ENCODE data around the gene TP53RK. TPM values are rescaled to one million over a fixed set of nuclear protein-coding genes. Genes with fewer than 3 reads are reported as not detected.

The TP53RK gene
- total and polyA plus RNA-seq, 2 of the 13 experiments (the other 11 are each of a cell fraction or from before 2014, with no cell fraction given), result 12.9 to 25.5 TPM

DNA sequence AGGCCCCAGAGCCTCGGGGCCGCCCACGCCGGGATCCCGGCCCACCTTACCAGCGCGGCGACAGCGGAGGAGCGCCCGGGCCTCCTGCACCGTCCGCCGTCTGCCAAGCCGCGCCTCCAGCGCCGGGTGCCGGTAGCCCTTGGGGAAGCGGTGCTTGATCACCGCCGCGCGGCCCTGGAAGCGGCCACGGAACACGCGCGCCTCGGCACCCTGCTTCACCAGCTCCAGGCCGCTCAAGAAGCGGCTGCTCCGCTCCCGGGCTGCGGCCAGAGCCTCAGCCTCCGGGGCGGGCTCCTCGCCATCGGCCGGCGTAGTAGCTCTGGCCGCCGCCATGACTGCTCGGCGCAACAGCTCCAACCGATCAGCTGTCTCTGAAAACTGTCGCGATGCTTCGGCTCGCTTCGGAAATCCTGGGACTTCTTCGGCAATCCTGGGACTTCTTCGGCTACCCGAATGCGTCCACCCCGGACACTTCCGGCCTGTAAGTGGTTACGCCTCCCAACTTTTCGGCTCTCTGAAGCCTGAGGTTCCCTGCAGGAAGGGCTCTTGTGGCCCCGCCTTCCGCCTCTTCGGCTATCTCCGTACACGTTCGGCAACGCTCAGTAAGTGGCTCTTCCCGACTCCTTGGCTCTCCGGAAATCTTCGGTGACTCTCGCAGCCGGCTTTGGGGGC is at the start of gene TP53RK (continued):
- TF ChIP-seq, protein P1, sequence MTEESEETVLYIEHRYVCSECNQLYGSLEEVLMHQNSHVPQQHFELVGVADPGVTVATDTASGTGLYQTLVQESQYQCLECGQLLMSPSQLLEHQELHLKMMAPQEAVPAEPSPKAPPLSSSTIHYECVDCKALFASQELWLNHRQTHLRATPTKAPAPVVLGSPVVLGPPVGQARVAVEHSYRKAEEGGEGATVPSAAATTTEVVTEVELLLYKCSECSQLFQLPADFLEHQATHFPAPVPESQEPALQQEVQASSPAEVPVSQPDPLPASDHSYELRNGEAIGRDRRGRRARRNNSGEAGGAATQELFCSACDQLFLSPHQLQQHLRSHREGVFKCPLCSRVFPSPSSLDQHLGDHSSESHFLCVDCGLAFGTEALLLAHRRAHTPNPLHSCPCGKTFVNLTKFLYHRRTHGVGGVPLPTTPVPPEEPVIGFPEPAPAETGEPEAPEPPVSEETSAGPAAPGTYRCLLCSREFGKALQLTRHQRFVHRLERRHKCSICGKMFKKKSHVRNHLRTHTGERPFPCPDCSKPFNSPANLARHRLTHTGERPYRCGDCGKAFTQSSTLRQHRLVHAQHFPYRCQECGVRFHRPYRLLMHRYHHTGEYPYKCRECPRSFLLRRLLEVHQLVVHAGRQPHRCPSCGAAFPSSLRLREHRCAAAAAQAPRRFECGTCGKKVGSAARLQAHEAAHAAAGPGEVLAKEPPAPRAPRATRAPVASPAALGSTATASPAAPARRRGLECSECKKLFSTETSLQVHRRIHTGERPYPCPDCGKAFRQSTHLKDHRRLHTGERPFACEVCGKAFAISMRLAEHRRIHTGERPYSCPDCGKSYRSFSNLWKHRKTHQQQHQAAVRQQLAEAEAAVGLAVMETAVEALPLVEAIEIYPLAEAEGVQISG (CRISPR knock-in tag; IDR thresholded peaks at IDR 0.05), result peak; percentile 89
- TF ChIP-seq, protein P2, sequence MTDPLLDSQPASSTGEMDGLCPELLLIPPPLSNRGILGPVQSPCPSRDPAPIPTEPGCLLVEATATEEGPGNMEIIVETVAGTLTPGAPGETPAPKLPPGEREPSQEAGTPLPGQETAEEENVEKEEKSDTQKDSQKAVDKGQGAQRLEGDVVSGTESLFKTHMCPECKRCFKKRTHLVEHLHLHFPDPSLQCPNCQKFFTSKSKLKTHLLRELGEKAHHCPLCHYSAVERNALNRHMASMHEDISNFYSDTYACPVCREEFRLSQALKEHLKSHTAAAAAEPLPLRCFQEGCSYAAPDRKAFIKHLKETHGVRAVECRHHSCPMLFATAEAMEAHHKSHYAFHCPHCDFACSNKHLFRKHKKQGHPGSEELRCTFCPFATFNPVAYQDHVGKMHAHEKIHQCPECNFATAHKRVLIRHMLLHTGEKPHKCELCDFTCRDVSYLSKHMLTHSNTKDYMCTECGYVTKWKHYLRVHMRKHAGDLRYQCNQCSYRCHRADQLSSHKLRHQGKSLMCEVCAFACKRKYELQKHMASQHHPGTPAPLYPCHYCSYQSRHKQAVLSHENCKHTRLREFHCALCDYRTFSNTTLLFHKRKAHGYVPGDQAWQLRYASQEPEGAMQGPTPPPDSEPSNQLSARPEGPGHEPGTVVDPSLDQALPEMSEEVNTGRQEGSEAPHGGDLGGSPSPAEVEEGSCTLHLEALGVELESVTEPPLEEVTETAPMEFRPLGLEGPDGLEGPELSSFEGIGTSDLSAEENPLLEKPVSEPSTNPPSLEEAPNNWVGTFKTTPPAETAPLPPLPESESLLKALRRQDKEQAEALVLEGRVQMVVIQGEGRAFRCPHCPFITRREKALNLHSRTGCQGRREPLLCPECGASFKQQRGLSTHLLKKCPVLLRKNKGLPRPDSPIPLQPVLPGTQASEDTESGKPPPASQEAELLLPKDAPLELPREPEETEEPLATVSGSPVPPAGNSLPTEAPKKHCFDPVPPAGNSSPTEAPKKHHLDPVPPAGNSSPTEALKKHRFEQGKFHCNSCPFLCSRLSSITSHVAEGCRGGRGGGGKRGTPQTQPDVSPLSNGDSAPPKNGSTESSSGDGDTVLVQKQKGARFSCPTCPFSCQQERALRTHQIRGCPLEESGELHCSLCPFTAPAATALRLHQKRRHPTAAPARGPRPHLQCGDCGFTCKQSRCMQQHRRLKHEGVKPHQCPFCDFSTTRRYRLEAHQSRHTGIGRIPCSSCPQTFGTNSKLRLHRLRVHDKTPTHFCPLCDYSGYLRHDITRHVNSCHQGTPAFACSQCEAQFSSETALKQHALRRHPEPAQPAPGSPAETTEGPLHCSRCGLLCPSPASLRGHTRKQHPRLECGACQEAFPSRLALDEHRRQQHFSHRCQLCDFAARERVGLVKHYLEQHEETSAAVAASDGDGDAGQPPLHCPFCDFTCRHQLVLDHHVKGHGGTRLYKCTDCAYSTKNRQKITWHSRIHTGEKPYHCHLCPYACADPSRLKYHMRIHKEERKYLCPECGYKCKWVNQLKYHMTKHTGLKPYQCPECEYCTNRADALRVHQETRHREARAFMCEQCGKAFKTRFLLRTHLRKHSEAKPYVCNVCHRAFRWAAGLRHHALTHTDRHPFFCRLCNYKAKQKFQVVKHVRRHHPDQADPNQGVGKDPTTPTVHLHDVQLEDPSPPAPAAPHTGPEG (CRISPR knock-in tag; IDR thresholded peaks at IDR 0.05), result peak; percentile 92
- TF ChIP-seq, protein P3, sequence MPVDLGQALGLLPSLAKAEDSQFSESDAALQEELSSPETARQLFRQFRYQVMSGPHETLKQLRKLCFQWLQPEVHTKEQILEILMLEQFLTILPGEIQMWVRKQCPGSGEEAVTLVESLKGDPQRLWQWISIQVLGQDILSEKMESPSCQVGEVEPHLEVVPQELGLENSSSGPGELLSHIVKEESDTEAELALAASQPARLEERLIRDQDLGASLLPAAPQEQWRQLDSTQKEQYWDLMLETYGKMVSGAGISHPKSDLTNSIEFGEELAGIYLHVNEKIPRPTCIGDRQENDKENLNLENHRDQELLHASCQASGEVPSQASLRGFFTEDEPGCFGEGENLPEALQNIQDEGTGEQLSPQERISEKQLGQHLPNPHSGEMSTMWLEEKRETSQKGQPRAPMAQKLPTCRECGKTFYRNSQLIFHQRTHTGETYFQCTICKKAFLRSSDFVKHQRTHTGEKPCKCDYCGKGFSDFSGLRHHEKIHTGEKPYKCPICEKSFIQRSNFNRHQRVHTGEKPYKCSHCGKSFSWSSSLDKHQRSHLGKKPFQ (CRISPR knock-in tag; IDR thresholded peaks at IDR 0.05; ENCODE audit: insufficient replicate concordance), result peak; percentile 57
- peak; percentile 59; the same call in 1 of the 2 replicates for TF ChIP-seq DNMT3B (CRISPR knock-in tag; conservative IDR thresholded peaks at IDR 0.05)
- TF ChIP-seq ATF1 (CRISPR knock-in tag; IDR thresholded peaks at IDR 0.05), result no peak
- TF ChIP-seq, protein P4, sequence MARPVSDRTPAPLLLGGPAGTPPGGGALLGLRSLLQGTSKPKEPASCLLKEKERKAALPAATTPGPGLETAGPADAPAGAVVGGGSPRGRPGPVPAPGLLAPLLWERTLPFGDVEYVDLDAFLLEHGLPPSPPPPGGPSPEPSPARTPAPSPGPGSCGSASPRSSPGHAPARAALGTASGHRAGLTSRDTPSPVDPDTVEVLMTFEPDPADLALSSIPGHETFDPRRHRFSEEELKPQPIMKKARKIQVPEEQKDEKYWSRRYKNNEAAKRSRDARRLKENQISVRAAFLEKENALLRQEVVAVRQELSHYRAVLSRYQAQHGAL (CRISPR knock-in tag; IDR thresholded peaks at IDR 0.05; ENCODE audit: not compliant biosample characterization), result peak; percentile 94
- TF ChIP-seq SIX4 (CRISPR knock-in tag; IDR thresholded peaks at IDR 0.05), result 0 out of 2 replicates have a peak, but pooled peaks have one; percentile 14
- TF ChIP-seq ZNF253 (CRISPR knock-in tag; IDR thresholded peaks at IDR 0.05; ENCODE audit: borderline replicate concordance), result no peak; the same call in 1 of the 2 replicates
- TF ChIP-seq, protein P5, sequence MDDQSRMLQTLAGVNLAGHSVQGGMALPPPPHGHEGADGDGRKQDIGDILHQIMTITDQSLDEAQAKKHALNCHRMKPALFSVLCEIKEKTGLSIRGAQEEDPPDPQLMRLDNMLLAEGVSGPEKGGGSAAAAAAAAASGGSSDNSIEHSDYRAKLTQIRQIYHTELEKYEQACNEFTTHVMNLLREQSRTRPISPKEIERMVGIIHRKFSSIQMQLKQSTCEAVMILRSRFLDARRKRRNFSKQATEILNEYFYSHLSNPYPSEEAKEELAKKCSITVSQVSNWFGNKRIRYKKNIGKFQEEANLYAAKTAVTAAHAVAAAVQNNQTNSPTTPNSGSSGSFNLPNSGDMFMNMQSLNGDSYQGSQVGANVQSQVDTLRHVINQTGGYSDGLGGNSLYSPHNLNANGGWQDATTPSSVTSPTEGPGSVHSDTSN (CRISPR knock-in tag; IDR thresholded peaks at IDR 0.05; ENCODE audit: borderline replicate concordance), result peak; percentile 86; the same call in 1 of the 2 replicates
- no peak for TF ChIP-seq GZF1 (CRISPR knock-in tag; IDR thresholded peaks at IDR 0.05)
- TF ChIP-seq, protein P6, sequence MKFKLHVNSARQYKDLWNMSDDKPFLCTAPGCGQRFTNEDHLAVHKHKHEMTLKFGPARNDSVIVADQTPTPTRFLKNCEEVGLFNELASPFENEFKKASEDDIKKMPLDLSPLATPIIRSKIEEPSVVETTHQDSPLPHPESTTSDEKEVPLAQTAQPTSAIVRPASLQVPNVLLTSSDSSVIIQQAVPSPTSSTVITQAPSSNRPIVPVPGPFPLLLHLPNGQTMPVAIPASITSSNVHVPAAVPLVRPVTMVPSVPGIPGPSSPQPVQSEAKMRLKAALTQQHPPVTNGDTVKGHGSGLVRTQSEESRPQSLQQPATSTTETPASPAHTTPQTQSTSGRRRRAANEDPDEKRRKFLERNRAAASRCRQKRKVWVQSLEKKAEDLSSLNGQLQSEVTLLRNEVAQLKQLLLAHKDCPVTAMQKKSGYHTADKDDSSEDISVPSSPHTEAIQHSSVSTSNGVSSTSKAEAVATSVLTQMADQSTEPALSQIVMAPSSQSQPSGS (CRISPR knock-in tag; IDR thresholded peaks at IDR 0.05), result peak; percentile 31; the same call in 1 of the 2 replicates
- TF ChIP-seq ZNF296 (CRISPR knock-in tag; conservative IDR thresholded peaks at IDR 0.05), result 0 out of 2 replicates have a peak, but pooled peaks have one; percentile 18
- TF ChIP-seq MED1 (CRISPR knock-in tag; IDR thresholded peaks at IDR 0.05), result peak; percentile 85

Measured in HepG2 (cell line).